ENCODE data around the gene SF1.

The SF1 gene

DNA sequence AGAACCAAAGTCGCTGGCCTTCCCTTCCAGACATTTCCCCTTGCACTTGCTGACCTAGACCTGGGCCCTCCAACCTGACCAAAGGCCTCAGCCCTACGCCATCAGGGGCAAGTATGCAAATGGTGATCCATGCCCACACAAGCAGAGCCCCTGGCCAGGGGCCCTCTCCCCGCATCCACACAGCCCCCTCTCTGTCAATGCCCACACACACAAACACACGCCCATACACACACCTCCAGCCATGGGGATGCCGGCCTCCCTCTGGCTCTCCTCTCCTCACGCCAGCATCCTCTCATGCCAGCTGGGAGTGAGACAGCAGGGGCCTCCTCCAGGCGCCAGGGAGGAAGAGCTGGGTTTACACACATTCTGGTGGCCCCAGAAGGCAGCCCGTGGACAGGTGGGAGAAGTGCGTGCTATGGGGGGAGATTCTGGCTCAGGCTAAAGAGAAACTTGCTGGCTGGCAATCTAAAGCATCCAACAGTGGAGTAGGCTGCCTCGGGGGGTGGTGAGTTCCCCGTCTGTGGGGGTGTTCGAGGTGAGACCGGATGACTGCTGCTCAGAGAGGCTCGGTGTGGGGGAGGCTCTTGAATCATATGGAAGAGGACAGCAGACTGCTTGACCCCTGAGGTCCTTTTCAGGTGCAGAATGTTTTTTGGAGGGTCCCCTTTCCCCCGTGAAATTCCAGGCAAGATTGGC lies 60.1 kb downstream of the SF1 start:
- no peak overlapping the region for H3K9ac ChIP-seq (ENCODE audit: low read depth, low read length)
- WGBS, result 86% methylated on average over 15 of the region's 15 CpGs
- no peaks in the 10 kb centered on the region; the same call in 1 of the 2 replicates for H3K4me1 ChIP-seq (ENCODE audit: insufficient read depth, low read length)
- H3K9me3 ChIP-seq (ENCODE audit: insufficient read depth, low read depth, low read length), result no peaks in the 10 kb centered on the region
- no peak overlapping the region for H3K4me3 ChIP-seq (ENCODE audit: low read length)
- H3K27ac ChIP-seq (ENCODE audit: low read depth, low read length), result no peak overlapping the region
- H3K36me3 ChIP-seq (ENCODE audit: insufficient read depth, low read length), result no peaks in the 10 kb centered on the region
- peaks cover 65% of the 10 kb centered on the region for H3K27me3 ChIP-seq (ENCODE audit: insufficient read depth, low read length)

DNA sequence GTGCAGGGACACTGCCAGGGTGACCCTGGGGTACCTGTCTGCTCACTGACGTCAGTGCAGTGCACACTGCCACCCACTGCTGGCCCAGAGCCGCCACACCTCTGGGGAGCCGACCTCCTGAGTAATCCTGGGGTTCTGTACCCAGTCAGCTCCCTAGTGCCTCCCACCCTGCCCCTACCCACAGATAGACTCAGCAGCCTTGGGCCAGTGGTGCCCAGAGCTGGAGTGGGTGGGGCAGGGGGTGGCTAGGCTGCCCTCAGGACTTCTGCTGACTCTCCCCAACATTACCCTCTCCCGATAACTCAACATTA lies 61.1 kb downstream of the SF1 start:
- H3K9me3 ChIP-seq (ENCODE audit: insufficient read depth, low read depth, low read length), result no peaks in the 10 kb centered on the region
- H3K36me3 ChIP-seq (ENCODE audit: insufficient read depth, low read length), result no peaks in the 10 kb centered on the region
- H3K4me3 ChIP-seq (ENCODE audit: low read length), result no peak overlapping the region
- peaks cover 71% of the 10 kb centered on the region for H3K27me3 ChIP-seq (ENCODE audit: insufficient read depth, low read length)
- H3K27ac ChIP-seq (ENCODE audit: low read depth, low read length), result no peak overlapping the region
- no peaks in the 10 kb centered on the region; the same call in 1 of the 2 replicates for H3K4me1 ChIP-seq (ENCODE audit: insufficient read depth, low read length)
- WGBS, result 88% methylated on average over 4 of the region's 4 CpGs
- H3K9ac ChIP-seq (ENCODE audit: low read depth, low read length), result no peak overlapping the region

DNA sequence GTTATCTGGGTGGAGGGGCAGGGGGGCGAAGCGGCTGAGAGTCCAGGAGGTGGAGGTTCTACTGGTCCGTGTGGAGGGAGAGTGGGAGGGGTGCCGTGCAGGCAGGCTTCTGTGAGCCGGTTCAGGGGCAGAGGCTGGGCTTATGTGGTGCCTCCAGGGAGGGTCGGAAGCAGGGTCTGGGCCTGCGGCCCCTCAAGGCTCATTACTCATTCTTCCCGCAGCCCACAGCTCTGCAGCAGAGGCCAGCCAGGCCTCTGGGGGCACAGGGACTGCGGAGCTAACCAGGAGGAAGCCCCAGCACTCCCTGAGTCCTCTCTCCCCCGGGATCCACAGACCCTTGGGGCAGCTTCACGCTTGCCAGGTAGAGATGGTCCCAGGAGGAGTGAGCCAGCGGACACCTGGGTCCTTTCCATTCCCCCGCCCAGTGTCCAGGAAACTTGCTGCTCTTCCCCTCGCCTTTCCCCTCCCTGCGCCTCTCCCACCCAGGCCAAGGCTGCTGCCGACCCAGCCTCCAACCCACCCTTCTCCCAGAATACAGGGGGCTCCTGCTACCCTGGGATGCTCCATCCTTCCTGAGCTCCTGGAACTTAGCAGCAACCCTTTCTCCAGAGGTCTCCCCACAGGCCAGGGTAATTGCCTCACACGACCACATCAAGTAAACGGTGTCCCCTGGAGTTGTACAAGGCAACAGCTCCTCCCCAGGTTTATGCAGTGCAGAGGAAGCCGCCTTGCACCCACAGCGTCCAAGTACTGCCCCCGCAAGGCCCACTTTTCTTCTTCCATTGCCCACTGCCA lies 61.7 kb downstream of the SF1 start:
- Histone ChIP-seq H3K4me1 (ENCODE audit: insufficient read depth, low read length) (peaks cover under 1% of the 10 kb centered on the region; the same call in 1 of the 2 replicates), H3K9me3 (ENCODE audit: insufficient read depth, low read depth, low read length) (no peaks in the 10 kb centered on the region), H3K4me3 (ENCODE audit: low read length) (no peak overlapping the region), H3K27ac (ENCODE audit: low read depth, low read length) (no peak overlapping the region), H3K36me3 (ENCODE audit: insufficient read depth, low read length) (no peaks in the 10 kb centered on the region), H3K9ac (ENCODE audit: low read depth, low read length) (no peak overlapping the region), H3K27me3 (ENCODE audit: insufficient read depth, low read length) (peaks cover 71% of the 10 kb centered on the region)
- WGBS, result 67% methylated on average over 21 of the region's 21 CpGs

DNA sequence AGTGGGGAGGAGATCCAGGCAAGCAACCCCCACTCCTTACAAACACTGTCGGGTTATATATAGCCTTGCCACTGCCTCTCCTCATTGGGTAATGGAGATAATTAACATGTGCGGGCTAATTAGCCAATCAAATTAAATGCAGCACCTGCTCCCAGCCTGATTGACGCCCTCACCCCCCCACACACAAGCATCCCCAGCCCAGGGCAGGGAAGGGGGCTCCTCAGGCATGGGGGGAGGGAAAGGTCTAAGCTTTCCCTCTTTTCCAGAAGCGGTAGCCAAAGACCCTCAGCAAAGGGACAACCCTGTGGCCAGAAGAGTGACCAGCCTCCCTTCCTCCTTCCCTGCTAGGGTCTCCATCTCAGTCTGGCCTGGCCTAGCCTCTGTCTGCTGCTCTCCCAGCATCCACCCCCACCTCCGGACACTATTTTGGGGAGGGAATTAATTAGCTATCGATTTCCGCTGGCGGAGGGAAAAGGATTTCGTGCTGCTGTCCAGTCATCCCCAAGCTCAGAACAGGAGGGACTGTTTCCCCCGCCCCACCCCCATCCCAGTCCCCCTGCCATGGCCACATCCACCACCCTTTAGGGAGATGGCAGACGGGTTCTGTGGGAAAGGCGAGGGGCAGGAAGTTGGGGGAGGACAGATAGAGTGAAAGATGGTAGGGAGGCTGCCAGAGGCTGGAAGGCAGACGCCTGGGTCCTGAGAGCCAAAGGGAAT lies 62.4 kb downstream of the SF1 start:
- peaks cover 6% of the 10 kb centered on the region for H3K4me1 ChIP-seq (ENCODE audit: insufficient read depth, low read length)
- H3K27ac ChIP-seq (ENCODE audit: low read depth, low read length), result no peak overlapping the region
- no peak overlapping the region for H3K9ac ChIP-seq (ENCODE audit: low read depth, low read length)
- peaks cover 70% of the 10 kb centered on the region for H3K27me3 ChIP-seq (ENCODE audit: insufficient read depth, low read length)
- WGBS, result 75% methylated on average over 11 of the region's 13 CpGs
- no peaks in the 10 kb centered on the region for H3K9me3 ChIP-seq (ENCODE audit: insufficient read depth, low read depth, low read length)
- H3K4me3 ChIP-seq (ENCODE audit: low read length), result no peak overlapping the region
- no peaks in the 10 kb centered on the region for H3K36me3 ChIP-seq (ENCODE audit: insufficient read depth, low read length)

DNA sequence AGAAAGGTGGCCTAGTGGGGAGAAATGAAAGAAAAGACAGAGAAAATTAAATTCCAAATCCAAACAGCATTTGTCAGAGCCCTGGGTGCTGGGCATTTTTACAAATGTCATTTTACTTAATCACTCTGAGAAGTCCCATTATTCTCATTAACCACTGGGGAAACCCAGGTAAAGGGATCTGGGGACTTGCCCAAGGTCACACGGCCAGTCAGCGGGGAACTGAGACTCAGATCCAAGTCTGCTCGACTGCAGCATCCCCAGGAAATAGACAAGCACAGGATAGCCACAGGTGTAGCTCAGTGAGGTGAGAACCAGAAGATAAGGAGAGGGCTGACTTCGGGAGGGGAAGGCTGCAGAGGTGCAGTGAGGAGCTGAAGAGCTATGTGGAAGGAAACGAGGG lies 63.2 kb downstream of the SF1 start:
- no peak overlapping the region for H3K9ac ChIP-seq (ENCODE audit: low read depth, low read length)
- no peak overlapping the region for H3K4me3 ChIP-seq (ENCODE audit: low read length)
- H3K36me3 ChIP-seq (ENCODE audit: insufficient read depth, low read length), result no peaks in the 10 kb centered on the region
- no peak overlapping the region for H3K27ac ChIP-seq (ENCODE audit: low read depth, low read length)
- H3K27me3 ChIP-seq (ENCODE audit: insufficient read depth, low read length), result peaks cover 66% of the 10 kb centered on the region
- no peaks in the 10 kb centered on the region for H3K9me3 ChIP-seq (ENCODE audit: insufficient read depth, low read depth, low read length)
- 78% methylated on average over 5 of the region's 5 CpGs for WGBS
- peaks cover 14% of the 10 kb centered on the region for H3K4me1 ChIP-seq (ENCODE audit: insufficient read depth, low read length)

DNA sequence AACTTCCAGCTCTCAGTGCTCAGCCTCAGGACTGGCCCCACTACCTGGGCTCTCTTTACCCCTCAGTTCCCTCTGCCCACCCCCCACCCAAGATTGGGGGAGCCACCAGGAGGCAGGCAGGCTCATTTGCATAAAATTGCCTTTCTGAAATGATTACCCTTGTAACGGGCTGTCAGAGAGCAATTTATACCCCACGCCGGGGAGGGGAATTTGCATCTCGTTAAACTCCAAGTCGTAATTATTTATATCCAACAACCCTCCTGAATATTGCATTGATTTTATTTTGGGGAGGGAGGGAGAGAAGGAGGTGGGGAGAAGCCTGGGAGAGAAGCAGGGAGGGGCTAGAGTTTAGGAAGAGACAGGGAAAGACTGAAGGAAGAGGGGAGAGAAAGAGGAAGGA lies 63.7 kb downstream of the SF1 start:
- no peak overlapping the region for H3K27ac ChIP-seq (ENCODE audit: low read depth, low read length)
- no peak overlapping the region for H3K9ac ChIP-seq (ENCODE audit: low read depth, low read length)
- 73% methylated on average over 5 of the region's 5 CpGs for WGBS
- no peaks in the 10 kb centered on the region for H3K36me3 ChIP-seq (ENCODE audit: insufficient read depth, low read length)
- peaks cover 15% of the 10 kb centered on the region for H3K4me1 ChIP-seq (ENCODE audit: insufficient read depth, low read length)
- no peak overlapping the region for H3K4me3 ChIP-seq (ENCODE audit: low read length)
- H3K27me3 ChIP-seq (ENCODE audit: insufficient read depth, low read length), result peaks cover 62% of the 10 kb centered on the region
- H3K9me3 ChIP-seq (ENCODE audit: insufficient read depth, low read depth, low read length), result no peaks in the 10 kb centered on the region

Measured in HUES64 (cell line).